AG09319 (cell line): Measurements from ENCODE around the gene FADS6.

Experiments used
- DNase-seq: peaks from one replicate; pipeline ENCODE4 v3.0.0-alpha.2; 2010; ENCODE audit warnings: low read depth; ENCODE audit errors: extremely low read depth
- CTCF ChIP-seq: IDR thresholded peaks from 2 replicates; pipeline ENCODE4 v1.5.1; 2011; ENCODE audit warnings: low read depth, mild to moderate bottlenecking, inconsistent platforms, low read length, moderate library complexity

Gene FADS6

GRCh38 chr17:74923538-74924249 is 30.3 kb upstream of the FADS6 start:
- TF ChIP-seq CTCF, result peak; percentile 48

GRCh38 chr17:74922694-74923537 is 29.5 kb upstream of the FADS6 start, which contains the start of gene USH1G:
TSS of gene USH1G (minus strand) at chr17:74923255. CDS start at chr17:74923073, 182 bp downstream.
- TF ChIP-seq CTCF, result no peak
- DNase-seq, result no peak

More at GRCh38 chr17:74923538-74924249, 30.3 kb upstream of the FADS6 start:
- no peak for DNase-seq

- DNase-seq, result no peak
- no peak for TF ChIP-seq CTCF
These were observed 28.7 kb upstream of the FADS6 start for GRCh38 chr17:74922172-74922571.

- DNase-seq, result no peak
- TF ChIP-seq CTCF, result no peak
These were observed 28.3 kb upstream of the FADS6 start for GRCh38 chr17:74921769-74922168.

- TF ChIP-seq CTCF, result no peak
- DNase-seq, result no peak
These were observed 27.7 kb upstream of the FADS6 start for GRCh38 chr17:74921026-74921681.

- TF ChIP-seq CTCF, result no peak
These were observed 27.2 kb upstream of the FADS6 start for GRCh38 chr17:74920642-74921025.

GRCh38 chr17:74920306-74920620 is 26.8 kb upstream of the FADS6 start:
- TF ChIP-seq CTCF, result no peak
- DNase-seq, result no peak

More at GRCh38 chr17:74920642-74921025, 27.2 kb upstream of the FADS6 start:
- no peak for DNase-seq
